NOMO-1 (cell line): ENCODE data around the gene WNK1.
"Not testable (repeated sequence)": the region's sequence is repeated elsewhere in the genome, so short reads cannot be mapped to it uniquely, and the experiment has no call there.

ENCODE experiments used
- DNase-seq, 2 experiments: peaks; one replicate each; lab custom pipeline; 2025; ENCODE audit not compliant: unreplicated experiment in 2 of 2; lab: John Stamatoyannopoulos, UW

Gene WNK1

DNA sequence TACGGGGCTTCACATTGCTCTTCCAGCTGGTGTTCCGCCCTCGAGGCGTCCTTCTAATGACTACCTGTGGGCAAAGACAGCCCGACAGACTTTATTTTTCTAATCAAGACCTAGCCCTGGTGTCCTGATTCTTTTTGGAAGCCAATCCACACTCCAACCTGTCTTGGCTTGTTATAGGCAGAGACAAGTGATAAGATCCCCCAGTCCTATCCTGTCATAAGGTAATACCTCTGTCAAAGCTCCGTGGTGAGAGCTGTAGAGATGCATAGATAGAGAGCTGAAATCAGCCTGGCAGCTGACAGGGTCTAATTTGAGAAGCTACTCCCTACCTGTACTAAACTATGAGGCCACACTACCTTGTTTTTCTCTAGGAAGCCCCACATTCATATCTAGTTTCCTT lies 11.5 kb upstream of the WNK1 start:
- DNase-seq: no peak

- no peak for DNase-seq
Observed at GRCh38 chr12:749751-750270, 2.6 kb upstream of the WNK1 start.

DNA sequence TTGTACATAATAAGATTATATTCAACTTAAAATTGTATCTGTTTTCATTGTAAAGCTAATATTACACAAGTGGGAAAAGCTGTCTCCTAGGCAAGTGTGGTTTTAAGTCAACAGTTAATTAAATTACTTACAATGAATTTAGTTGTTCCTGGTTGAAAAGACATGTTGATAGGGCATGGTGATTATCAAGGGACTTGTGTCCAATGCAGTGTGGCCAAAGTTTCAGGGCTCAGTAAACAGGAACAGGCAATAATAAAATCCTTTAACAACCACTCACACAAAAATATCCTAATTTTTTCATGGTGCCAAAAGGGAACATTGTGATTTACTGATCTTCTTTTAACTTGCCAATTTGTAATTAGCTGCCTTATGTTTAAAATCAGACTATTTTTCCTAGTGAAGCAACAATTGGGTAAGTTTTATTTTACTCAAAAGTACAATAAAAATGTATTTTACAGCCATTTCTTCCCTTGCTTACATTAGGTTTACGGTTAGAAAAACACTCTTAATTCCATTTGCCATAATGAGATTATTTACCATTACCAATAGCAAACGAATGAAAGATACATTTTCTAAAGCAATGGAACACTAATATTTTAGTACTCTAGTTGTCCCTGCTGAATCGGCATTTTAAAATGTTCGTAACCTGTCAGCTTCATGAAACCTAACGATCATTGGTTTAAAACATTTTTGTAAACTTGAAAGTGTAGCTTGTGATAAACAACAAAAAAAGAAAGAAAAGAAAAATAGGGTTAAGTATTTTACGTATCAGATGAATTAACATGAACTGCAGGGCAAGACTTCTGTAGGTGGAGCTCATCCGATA lies 1.8 kb upstream of the WNK1 start:
- no peak for DNase-seq

GRCh38 chr12:751192-751998 lies 984 bp upstream of the WNK1 start:
- peak; percentile 96 to 98 for DNase-seq

- no peak for DNase-seq
Observed at GRCh38 chr12:752695-753610, 574 bp downstream of the WNK1 start.

- DNase-seq: peak; percentile 29 to 33
Observed at GRCh38 chr12:753611-754472, 1.5 kb downstream of the WNK1 start.

DNA sequence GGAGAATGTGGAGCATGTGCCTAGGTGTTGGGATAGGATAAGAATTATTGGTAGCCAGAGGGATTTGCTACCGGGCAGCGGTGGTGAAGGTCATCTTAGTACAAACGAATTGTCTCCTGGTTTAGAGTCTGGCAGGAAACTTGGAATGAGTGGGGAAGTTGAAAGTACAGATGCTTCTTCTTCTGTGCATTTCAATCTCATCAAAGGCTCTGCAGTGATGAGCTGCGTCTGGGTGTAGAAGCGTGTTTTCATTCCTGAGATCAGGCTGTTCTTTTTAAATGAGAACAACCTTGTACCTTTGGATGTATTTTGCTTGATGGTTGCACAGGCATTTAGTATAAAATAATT lies 2.1 kb downstream of the WNK1 start:
- no peak for DNase-seq

DNA sequence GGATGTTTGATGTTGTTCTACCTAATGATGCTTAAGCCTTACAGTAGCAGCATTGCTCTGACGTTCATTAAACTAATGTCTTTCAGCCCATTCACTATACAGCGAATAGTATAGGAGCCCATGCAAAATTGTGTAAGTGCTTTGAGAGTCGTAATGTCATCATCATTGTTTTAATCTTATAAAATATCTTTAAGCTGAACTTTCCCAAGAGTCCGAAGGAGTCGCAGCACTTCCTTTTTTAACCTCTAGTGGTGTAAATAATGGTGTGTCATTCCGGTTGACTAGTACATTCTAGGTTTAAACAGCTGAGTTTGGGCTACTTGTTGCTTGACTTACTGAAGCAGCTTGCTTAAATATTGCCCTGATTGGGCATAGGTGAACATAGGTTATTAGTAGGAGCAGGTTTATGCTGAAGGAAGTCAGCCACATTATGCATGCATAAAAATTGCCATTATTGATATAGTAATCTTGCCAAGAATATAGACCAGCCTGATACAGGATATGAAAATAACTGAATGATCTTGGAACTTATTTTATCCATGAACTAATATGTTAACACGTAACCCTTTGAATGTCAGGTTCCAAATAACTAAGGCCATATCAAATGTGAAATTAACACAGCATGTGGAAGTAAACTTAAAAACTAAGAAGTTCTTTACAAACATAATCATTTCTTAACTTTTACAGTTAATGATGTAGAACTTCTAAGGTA lies 2.6 kb downstream of the WNK1 start:
- DNase-seq: peak; percentile 50 to 89

GRCh38 chr12:759628-760027 lies 7.2 kb downstream of the WNK1 start:
- no peak for DNase-seq

- no peak for DNase-seq
Observed at GRCh38 chr12:761256-761655, 8.9 kb downstream of the WNK1 start.

- no peak for DNase-seq
Observed at GRCh38 chr12:765840-766239, 13.5 kb downstream of the WNK1 start.

GRCh38 chr12:768434-768833 lies 16.1 kb downstream of the WNK1 start:
- peak in 1 of 2 experiments; percentile 63 for DNase-seq

DNA sequence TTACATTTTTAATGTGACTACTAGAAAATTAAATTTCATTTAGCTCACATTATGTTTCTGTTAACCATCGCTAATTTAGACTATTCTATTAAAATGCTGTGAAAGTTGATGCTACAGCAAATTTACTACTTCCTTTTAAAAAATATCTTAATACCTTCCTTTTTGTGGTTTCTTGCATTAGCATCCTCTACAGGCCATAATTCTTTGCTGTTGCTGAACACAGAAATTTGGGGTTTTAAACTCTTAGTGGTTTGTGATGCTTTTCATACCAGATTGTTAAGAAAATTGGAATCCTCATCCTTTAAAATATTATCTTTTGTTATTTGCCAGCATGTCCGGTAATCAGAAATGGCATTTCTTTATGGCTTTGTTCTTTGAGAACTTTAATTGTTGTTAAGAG lies 18.1 kb downstream of the WNK1 start:
- peak; percentile 52 to 86 for DNase-seq

- no peak for DNase-seq
Observed at GRCh38 chr12:772056-772697, 19.8 kb downstream of the WNK1 start.

DNA sequence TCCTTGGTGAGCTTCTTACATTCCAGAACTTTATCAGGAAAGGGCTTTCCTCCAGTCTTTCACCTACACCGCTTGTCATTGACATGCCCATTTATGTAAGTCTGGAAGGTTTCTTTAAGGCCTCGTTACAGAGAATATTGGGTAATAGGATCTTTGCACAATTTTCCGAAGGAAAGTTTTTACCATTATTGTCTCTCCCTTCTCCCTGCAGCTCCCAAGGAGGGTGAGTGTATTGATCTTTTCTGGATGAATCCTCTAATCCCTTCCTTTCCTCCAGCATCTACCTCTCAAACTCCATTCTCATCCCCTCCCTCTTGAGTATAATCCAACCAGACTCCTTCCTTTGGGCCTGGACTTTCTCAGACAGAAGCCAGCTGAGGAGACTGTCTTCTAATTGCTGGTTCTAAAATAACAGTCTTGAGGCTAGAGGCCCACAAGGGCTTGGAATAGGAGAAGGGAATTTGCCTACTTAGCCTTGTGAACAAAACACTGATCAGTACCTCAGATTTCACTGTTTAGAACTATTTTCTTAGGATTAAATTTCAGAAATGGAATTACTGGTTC lies 21.8 kb downstream of the WNK1 start:
- DNase-seq: peak in 1 of 2 experiments; percentile 15

DNA sequence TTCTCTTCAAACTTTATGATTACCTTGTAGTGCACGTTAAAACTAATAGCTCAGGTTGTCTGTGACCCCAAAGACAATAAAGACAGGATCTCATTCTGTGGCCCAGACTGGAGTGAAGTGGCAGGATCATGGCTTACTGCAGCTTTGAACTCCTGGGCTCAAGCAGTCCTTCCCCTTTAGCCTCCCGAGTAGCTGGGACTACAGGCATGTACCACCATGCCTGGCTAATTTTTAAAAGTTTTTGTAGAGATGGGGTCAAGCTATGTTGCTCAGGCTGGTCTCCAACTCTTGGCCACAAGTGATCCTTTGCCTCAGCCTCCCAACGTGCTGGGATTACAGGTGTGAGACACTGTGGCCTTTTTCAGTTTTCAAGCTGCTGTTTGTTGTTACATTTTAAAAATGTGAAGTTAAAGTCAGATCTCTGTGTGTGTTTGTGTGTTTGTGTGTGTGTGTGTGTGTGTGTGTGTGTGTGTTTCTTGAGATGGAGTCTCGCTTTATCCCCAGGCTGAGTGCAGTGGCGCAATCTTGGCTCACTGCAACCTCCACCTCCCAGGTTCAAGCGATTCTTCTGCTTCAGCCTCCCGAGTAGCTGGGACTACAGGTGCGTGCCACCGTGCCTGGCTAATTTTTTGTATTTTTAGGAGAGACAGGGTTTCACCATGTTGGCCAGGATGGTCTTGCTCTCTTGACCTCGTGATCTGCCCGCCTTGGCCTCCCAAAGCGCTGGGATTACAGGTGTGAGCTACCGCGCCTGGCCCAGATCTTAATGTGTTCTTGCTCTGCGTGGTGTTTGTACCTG lies 23.8 kb downstream of the WNK1 start:
- not testable (repeated sequence) for DNase-seq

GRCh38 chr12:776772-777373 lies 24.5 kb downstream of the WNK1 start:
- DNase-seq: not testable (repeated sequence)
